Omental fat pad (tissue), 4 donors: ENCODE data around the gene MED22. TPM values are rescaled to one million over a fixed set of nuclear protein-coding genes. Genes with fewer than 3 reads are reported as not detected.

Experiments
- ATAC-seq: fragments of 150-250 bp; one replicate; pipeline ENCODE4 v1.9.1; 2016; ENCODE audit warnings: mild to moderate bottlenecking, moderate library complexity; ENCODE audit not compliant: low FRiP score
- DNase-seq: peaks from one replicate; pipeline ENCODE4 v3.0.0-alpha.2; 2019; ENCODE audit warnings: low spot score
- CTCF ChIP-seq, 3 donors: fragments of 450-650 bp; IDR thresholded peaks; one replicate each; pipeline ENCODE4 v1.5.1; 2016 to 2017; ENCODE audit warnings: antibody characterized with exemption in 3 of 3, mild to moderate bottlenecking in 3 of 3, moderate library complexity in 2 of 3
- total RNA-seq, 4 donors: library from RNA; depleted of rRNA; stranded (reverse); fragments of >200 nt; gene quantifications; one replicate each; pipeline ENCODE4 v1.1.0, GENCODE V29; 2016

Gene MED22
- total RNA-seq, 4 donors from 2014 or later, result 20.0 to 29.1 (median 24.5) TPM

DNA sequence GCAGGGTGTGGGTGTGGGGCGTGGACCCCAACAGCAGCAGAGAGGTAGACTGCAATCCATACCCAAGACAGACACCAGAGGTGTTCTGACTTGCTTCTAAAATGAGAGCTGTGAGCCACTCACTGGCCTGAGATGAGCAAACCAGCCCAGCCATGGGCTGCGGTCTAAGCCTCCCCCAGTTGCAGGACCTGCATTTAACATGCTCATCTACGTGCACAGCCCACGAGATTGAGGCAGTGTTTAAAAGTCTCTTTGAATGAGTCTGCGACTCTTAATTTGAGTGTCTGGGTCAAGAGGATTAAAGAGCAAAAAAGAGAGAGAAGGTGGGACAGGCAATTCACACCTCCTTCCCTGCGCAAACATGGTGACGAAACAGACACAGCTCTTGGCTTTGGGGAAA, 22.0 kb upstream of the MED22 start:
- DNase-seq, result no peak
- TF ChIP-seq CTCF (IDR thresholded peaks at IDR 0.05), result no peak
- ATAC-seq, result no peak

DNA sequence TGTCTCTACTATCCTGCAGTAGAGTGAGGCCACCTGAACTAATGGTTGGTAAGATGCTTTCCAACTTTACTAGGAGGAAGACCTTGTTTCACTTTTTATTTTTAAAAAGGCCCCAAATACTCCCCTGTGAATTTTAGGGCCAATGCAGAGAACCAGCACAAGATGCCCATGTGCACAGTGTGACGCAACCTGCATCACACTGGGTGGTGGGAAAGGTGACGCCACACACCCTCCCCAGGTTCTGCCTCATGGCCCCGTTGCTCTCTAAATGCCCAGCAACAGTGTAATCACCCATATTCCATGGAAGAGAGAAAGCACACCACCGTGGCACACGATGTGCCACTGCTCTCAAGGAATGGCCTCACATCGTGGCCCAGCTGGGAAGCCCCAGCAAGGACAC, 21.5 kb upstream of the MED22 start:
- no peak for TF ChIP-seq CTCF (IDR thresholded peaks at IDR 0.05)
- no peak for ATAC-seq
- DNase-seq, result no peak

- DNase-seq, result no peak
- no peak for ATAC-seq
- TF ChIP-seq CTCF (IDR thresholded peaks at IDR 0.05), result no peak
Observed at GRCh38 chr9:133368249-133368881, 20.4 kb upstream of the MED22 start.

GRCh38 chr9:133367778-133368177, 19.8 kb upstream of the MED22 start:
- TF ChIP-seq CTCF (IDR thresholded peaks at IDR 0.05), result no peak
- DNase-seq, result no peak
- ATAC-seq, result no peak

- DNase-seq (no peak), ATAC-seq (no peak)
- TF ChIP-seq CTCF (IDR thresholded peaks at IDR 0.05), result no peak
Observed at GRCh38 chr9:133367221-133367620, 19.3 kb upstream of the MED22 start.

DNA sequence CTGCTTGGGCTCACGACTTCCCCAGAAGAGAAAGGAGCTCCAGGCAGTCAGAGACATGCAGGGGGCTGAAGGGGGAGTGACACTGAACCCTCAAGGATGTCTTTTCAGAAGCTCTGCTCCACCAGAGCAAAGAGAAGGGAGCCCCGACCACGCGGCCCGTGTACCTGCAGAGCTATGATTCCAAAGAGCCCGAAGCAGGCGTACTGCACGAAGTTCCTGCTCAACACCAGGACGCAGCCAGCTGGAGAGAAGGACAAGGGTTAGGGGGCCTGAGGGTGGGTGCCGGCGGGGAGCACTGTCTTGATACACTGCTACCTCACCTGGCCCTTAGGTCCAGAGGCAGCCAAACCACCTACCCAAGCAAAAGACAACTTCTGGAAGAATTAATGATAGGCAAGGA, 18.5 kb upstream of the MED22 start:
- no peak for TF ChIP-seq CTCF (IDR thresholded peaks at IDR 0.05)
- ATAC-seq (no peak), DNase-seq (no peak)

DNA sequence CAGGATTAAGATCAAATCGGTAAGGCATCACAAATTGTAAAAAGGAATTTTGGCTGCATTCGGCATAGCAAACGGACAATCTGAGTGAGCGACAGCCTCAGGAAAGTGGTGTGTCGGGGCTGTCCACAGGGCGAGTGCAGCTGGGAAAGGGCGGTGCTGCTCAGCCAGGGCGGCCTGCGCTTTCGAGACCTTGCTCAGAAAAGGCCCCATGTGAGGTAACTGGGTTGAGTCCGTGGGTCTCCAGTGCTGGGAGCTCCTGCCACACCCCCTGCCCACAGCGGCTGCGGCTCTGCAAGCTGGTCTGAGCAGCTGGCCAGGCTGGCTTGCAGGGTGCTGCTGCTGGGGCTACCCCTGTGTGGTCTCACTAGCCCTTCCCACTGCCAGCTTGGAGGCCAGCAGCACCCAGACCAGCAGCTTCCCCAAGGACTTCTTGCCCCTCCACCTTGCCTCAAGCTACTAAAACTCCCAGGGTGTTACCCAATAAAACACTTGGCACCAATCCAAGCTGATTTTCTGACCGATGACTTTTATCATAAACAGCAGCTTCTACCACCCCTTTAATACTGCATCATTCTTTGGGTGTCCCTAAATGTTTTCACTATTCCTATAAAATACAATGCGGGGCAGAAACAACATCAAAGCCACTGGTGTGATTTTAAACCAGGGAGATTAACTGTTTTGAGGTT, 14.6 kb upstream of the MED22 start:
- DNase-seq (no peak), ATAC-seq (no peak)
- no peak for TF ChIP-seq CTCF (IDR thresholded peaks at IDR 0.05)
